Measurements from ENCODE around the gene TMEM106A. TPM values are rescaled to one million over a fixed set of nuclear protein-coding genes. Genes with fewer than 3 reads are reported as not detected.

The TMEM106A gene
- total and polyA plus RNA-seq, 2 donors (not counting 1 experiment from before 2014, with no cell fraction given), result 1.5 to 9.3 TPM

DNA sequence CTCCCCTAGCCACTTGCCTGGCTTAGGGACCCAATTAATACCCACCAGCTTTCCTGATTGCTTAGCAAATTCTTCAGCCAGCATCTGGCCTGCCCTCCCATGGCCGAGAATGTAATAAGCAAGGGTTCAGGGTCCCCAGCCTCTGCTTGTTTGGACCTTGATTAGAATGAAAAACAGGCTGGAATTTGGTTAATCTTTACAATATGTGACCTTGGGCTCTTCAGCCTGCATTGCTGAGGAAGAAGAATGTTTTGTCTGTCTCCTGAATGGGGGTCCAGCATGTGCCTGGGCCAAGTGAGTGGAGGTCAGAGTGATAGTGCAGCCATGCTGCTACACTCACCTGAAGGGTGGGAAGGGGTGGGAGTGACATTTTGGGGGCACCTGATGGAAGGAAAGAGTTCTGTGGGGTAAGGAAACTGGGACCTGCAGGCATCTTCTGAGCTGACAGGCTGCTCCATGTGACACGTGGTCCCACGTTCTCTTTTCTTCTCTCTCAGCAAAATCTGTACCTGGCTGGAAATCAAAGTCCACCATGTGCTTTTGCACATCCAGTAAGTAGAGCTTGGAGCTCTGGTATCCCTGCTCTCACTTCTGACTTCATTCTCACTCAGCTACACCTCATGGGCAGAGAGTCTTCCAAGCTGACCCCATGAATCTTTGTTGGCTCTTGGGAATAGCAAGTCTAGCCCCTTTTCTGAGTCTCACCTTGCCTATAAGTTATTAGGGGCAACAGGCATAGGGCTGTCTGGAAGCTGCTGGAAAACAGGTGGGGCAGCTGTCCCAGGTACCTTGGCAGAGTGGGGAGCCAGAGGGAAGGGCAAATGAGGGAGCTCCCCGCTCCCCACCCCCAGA, 5.3 kb downstream of the TMEM106A start:
- no peak overlapping the region for H3K4me2 ChIP-seq (ENCODE audit: extremely low read depth, insufficient read depth, low read length)
- H3K27me3 ChIP-seq (ENCODE audit: control insufficient read depth, insufficient read depth, low read length), result no peaks in the 10 kb centered on the region
- H3K4me3 ChIP-seq (replicated peaks in 1 of 4; ENCODE audit: control extremely low read depth in 1 of 4, insufficient read depth in 1 of 4, low read depth in 3 of 4, low read length in 4 of 4), result no peak overlapping the region
- no peaks in the 10 kb centered on the region for H3K79me2 ChIP-seq (ENCODE audit: control insufficient read depth, insufficient read depth, low read length)
- no peak overlapping the region for H3K27ac ChIP-seq (ENCODE audit: insufficient read depth, low read length)
- H3K9ac ChIP-seq (ENCODE audit: insufficient read depth, low read length), result no peak overlapping the region
- no peaks in the 10 kb centered on the region for H4K20me1 ChIP-seq (ENCODE audit: control insufficient read depth, extremely low read depth, insufficient read depth, low read length)
- H2AFZ ChIP-seq (ENCODE audit: low read length), result no peak overlapping the region
- H3K9me3 ChIP-seq (ENCODE audit: control insufficient read depth, insufficient read depth, low read depth, low read length), result no peaks in the 10 kb centered on the region
- H3K36me3 ChIP-seq (ENCODE audit: control insufficient read depth, insufficient read depth, low read length), result peaks cover 11% of the 10 kb centered on the region
- no peak for DNase-seq (ENCODE audit: low read depth in 2 of 2)
- peaks cover 6% of the 10 kb centered on the region for H3K4me1 ChIP-seq (ENCODE audit: control insufficient read depth, extremely low read depth, insufficient read depth, low read length)
- TF ChIP-seq, protein P1, sequence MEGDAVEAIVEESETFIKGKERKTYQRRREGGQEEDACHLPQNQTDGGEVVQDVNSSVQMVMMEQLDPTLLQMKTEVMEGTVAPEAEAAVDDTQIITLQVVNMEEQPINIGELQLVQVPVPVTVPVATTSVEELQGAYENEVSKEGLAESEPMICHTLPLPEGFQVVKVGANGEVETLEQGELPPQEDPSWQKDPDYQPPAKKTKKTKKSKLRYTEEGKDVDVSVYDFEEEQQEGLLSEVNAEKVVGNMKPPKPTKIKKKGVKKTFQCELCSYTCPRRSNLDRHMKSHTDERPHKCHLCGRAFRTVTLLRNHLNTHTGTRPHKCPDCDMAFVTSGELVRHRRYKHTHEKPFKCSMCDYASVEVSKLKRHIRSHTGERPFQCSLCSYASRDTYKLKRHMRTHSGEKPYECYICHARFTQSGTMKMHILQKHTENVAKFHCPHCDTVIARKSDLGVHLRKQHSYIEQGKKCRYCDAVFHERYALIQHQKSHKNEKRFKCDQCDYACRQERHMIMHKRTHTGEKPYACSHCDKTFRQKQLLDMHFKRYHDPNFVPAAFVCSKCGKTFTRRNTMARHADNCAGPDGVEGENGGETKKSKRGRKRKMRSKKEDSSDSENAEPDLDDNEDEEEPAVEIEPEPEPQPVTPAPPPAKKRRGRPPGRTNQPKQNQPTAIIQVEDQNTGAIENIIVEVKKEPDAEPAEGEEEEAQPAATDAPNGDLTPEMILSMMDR (conservative IDR thresholded peaks at IDR 0.05 in 1 of 2, IDR thresholded peaks at IDR 0.05 in 1 of 2; ENCODE audit: low read depth in 1 of 2, low read length in 2 of 2), result no peak
- no peak for TF ChIP-seq EZH2 (IDR thresholded peaks at IDR 0.05; ENCODE audit: low read length, missing control alignments)

DNA sequence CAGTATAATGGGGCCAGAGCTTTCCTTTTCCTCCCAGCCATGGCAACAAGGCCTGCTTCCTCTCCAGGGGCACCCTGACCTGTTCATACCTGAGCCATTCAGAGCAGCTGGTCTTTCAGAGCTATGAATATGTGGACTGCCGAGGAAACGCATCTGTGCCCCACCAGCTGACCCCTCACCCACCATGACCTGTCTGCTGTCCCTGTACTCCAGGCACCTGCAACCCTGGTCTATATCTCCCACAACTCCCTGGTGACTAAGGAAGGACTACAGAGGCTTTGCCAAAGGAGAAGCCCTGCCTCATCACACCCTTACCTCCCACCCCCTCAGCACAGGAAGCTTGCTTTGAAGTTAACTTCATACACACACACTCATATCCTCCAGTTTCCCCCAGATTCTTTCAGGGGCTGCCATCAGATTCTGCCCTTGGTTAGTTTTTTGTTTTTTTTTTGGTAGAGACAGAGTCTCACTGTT, 6.0 kb downstream of the TMEM106A start:
- H3K4me1 ChIP-seq (ENCODE audit: control insufficient read depth, extremely low read depth, insufficient read depth, low read length), result peaks cover 5% of the 10 kb centered on the region
- H3K9ac ChIP-seq (ENCODE audit: insufficient read depth, low read length), result no peak overlapping the region
- H3K79me2 ChIP-seq (ENCODE audit: control insufficient read depth, insufficient read depth, low read length), result no peaks in the 10 kb centered on the region
- H3K4me2 ChIP-seq (ENCODE audit: extremely low read depth, insufficient read depth, low read length), result no peak overlapping the region
- H3K27ac ChIP-seq (ENCODE audit: insufficient read depth, low read length), result no peak overlapping the region
- H3K27me3 ChIP-seq (ENCODE audit: control insufficient read depth, insufficient read depth, low read length), result no peaks in the 10 kb centered on the region
- no peak overlapping the region for H3K4me3 ChIP-seq (replicated peaks in 1 of 4; ENCODE audit: control extremely low read depth in 1 of 4, insufficient read depth in 1 of 4, low read depth in 3 of 4, low read length in 4 of 4)
- no peaks in the 10 kb centered on the region for H4K20me1 ChIP-seq (ENCODE audit: control insufficient read depth, extremely low read depth, insufficient read depth, low read length)
- no peaks in the 10 kb centered on the region for H3K9me3 ChIP-seq (ENCODE audit: control insufficient read depth, insufficient read depth, low read depth, low read length)
- no peak overlapping the region for H2AFZ ChIP-seq (ENCODE audit: low read length)
- TF ChIP-seq EZH2 (IDR thresholded peaks at IDR 0.05; ENCODE audit: low read length, missing control alignments), result no peak
- TF ChIP-seq, protein P1 (conservative IDR thresholded peaks at IDR 0.05 in 1 of 2, IDR thresholded peaks at IDR 0.05 in 1 of 2; ENCODE audit: low read depth in 1 of 2, low read length in 2 of 2), result no peak
- DNase-seq (ENCODE audit: low read depth in 2 of 2), result no peak
- peaks cover 11% of the 10 kb centered on the region for H3K36me3 ChIP-seq (ENCODE audit: control insufficient read depth, insufficient read depth, low read length)

DNA sequence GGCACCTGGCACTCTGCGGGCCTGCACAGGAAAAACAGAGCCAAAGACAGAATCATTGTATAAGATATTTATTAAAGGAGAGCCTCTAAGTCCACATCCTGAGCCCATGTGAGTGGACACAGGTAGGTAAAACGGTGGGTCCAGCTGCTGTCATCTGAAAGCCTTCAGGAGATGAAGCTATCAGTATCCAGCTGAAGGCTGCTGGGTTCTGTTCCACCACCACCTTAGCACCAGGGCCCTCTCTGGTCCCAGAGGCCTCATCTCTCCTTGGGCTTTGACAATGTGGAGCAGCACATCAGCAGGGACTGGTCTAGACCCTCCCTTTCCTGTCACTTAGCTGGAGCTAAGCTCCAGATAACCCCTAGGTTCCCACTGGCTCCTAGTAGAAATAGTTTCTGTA, 7.3 kb downstream of the TMEM106A start:
- TF ChIP-seq, protein P1 (conservative IDR thresholded peaks at IDR 0.05 in 1 of 2, IDR thresholded peaks at IDR 0.05 in 1 of 2; ENCODE audit: low read depth in 1 of 2, low read length in 2 of 2), result no peak
- TF ChIP-seq EZH2 (IDR thresholded peaks at IDR 0.05; ENCODE audit: low read length, missing control alignments), result no peak
- no peaks in the 10 kb centered on the region for H4K20me1 ChIP-seq (ENCODE audit: control insufficient read depth, extremely low read depth, insufficient read depth, low read length)
- H3K4me3 ChIP-seq (replicated peaks in 1 of 4; ENCODE audit: control extremely low read depth in 1 of 4, insufficient read depth in 1 of 4, low read depth in 3 of 4, low read length in 4 of 4), result no peak overlapping the region
- H2AFZ ChIP-seq (ENCODE audit: low read length), result no peak overlapping the region
- no peaks in the 10 kb centered on the region for H3K27me3 ChIP-seq (ENCODE audit: control insufficient read depth, insufficient read depth, low read length)
- no peak overlapping the region for H3K9ac ChIP-seq (ENCODE audit: insufficient read depth, low read length)
- H3K9me3 ChIP-seq (ENCODE audit: control insufficient read depth, insufficient read depth, low read depth, low read length), result no peaks in the 10 kb centered on the region
- H3K36me3 ChIP-seq (ENCODE audit: control insufficient read depth, insufficient read depth, low read length), result peaks cover 11% of the 10 kb centered on the region
- H3K79me2 ChIP-seq (ENCODE audit: control insufficient read depth, insufficient read depth, low read length), result no peaks in the 10 kb centered on the region
- no peak overlapping the region for H3K27ac ChIP-seq (ENCODE audit: insufficient read depth, low read length)
- no peak for DNase-seq (ENCODE audit: low read depth in 2 of 2)
- no peak overlapping the region for H3K4me2 ChIP-seq (ENCODE audit: extremely low read depth, insufficient read depth, low read length)
- no peaks in the 10 kb centered on the region for H3K4me1 ChIP-seq (ENCODE audit: control insufficient read depth, extremely low read depth, insufficient read depth, low read length)

Data from fibroblast of lung (primary cell).